22Rv1 (cell line): Measurements from ENCODE around the gene RICTOR.

Experiments used
- ZFX ChIP-seq: fragments of 450-650 bp; IDR thresholded peaks from 2 replicates; pipeline ENCODE4 v1.6.1; 2017; ENCODE audit warnings: antibody characterized with exemption, borderline replicate concordance
- TF ChIP-seq, protein P1 (sequence below): fragments of 450-650 bp; IDR thresholded peaks from 2 replicates; pipeline ENCODE4 v1.5.1; 2017; ENCODE audit warnings: mild to moderate bottlenecking

DNA sequence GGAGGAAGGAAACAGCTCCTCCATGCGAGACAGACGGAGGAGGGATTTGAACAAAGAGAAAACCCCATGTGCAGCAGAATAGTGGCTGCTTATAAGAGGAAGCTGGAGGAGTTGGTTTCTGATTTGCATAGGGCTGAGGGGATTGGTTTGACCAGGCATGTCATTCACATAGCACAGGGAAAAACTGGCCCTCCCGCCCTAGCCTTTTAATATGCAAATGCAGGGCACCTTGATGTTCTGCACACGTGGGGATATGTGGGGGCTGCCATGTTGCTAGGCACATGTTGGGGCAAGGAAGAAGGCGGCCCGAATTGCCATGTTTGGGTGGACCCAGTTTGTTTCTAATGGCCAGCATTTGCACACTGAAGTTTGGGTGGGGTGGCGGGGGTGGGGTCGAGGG lies 186.2 kb downstream of the RICTOR start:
- TF ChIP-seq, protein P1, sequence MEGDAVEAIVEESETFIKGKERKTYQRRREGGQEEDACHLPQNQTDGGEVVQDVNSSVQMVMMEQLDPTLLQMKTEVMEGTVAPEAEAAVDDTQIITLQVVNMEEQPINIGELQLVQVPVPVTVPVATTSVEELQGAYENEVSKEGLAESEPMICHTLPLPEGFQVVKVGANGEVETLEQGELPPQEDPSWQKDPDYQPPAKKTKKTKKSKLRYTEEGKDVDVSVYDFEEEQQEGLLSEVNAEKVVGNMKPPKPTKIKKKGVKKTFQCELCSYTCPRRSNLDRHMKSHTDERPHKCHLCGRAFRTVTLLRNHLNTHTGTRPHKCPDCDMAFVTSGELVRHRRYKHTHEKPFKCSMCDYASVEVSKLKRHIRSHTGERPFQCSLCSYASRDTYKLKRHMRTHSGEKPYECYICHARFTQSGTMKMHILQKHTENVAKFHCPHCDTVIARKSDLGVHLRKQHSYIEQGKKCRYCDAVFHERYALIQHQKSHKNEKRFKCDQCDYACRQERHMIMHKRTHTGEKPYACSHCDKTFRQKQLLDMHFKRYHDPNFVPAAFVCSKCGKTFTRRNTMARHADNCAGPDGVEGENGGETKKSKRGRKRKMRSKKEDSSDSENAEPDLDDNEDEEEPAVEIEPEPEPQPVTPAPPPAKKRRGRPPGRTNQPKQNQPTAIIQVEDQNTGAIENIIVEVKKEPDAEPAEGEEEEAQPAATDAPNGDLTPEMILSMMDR = no peak
- TF ChIP-seq ZFX = no peak
